HepG2 (cell line): Measurements from ENCODE around the gene SFXN2. TPM values are rescaled to one million over a fixed set of nuclear protein-coding genes. Genes with fewer than 3 reads are reported as not detected.
"Not testable (repeated sequence)": the region's sequence is repeated elsewhere in the genome, so short reads cannot be mapped to it uniquely, and the experiment has no call there.

Experiments used
- ATAC-seq: fragments of 200-7000 bp; cut with Tn5 transposase; 3 replicates; pipeline ENCODE4 v1.9.1; 2020; ENCODE audit warnings: mild to moderate bottlenecking, moderate library complexity
- BruUV-seq: library from RNA; stranded (reverse); fragments of 400-500 nt; replicated peaks from 2 replicates; lab custom pipeline; 2021; lab: Mats Ljungman, UMichigan
- CTCF ChIA-PET: fragments of 300-600 bp; formaldehyde crosslinking; extraction: SDS; loops from one replicate; lab custom pipeline; 2021; ENCODE audit warnings: low total read pairs, inconsistent platforms, low intra/inter-chr PET ratio; lab: Yijun Ruan, JAX
- POLR2A ChIA-PET: fragments of 350-600 bp; sonication (Branson Sonifier 250); formaldehyde crosslinking; loops from one replicate; lab custom pipeline; 2020; ENCODE audit warnings: antibody characterized with exemption, inconsistent platforms; lab: Yijun Ruan, JAX
- DNase-seq: peaks from one replicate; pipeline ENCODE4 v3.0.0-alpha.2; 2015; ENCODE audit warnings: low spot score
- FAIRE-seq: peaks from 3 replicates; lab custom pipeline; 2011; peaks lifted over from hg19 to GRCh38; lab: Jason Lieb, UNC
- H2AFZ ChIP-seq: one replicate; pipeline ENCODE4 v1.6.1; 2011; ENCODE audit warnings: low read length, inconsistent platforms
- H3K27ac ChIP-seq: fragments of 300-600 bp; 3 replicates; pipeline ENCODE4 v1.8.0; 2011; ENCODE audit warnings: mixed run types, mild to moderate bottlenecking, mixed read lengths, low read length, inconsistent platforms; ENCODE audit not compliant: insufficient read depth; ENCODE audit errors: extremely low read length
- H3K27me3 ChIP-seq, 2 experiments: fragments of 200-600 bp in 1 of 2; 2 replicates in 1 of 2; 3 replicates in 1 of 2; pipeline versions ENCODE4 v1.6.0 to v1.8.0; 2011; ENCODE audit warnings: low read length in 2 of 2, mild to moderate bottlenecking in 2 of 2, moderate library complexity in 2 of 2, inconsistent platforms in 1 of 2; ENCODE audit not compliant: insufficient read depth in 2 of 2, control insufficient read depth in 1 of 2
- H3K36me3 ChIP-seq, 2 experiments: fragments of 200-600 bp in 1 of 2; replicated peaks in 1 of 2; 2 replicates in 1 of 2; 3 replicates in 1 of 2; pipeline versions ENCODE4 v1.5.1 to v1.8.0; 2011; ENCODE audit warnings: low read length in 2 of 2, inconsistent platforms in 1 of 2; ENCODE audit not compliant: insufficient read depth in 2 of 2, control insufficient read depth in 1 of 2
- H3K4me1 ChIP-seq: 2 replicates; pipeline ENCODE4 v1.5.1; 2012; ENCODE audit warnings: low read length, inconsistent platforms; ENCODE audit not compliant: insufficient read depth
- H3K4me2 ChIP-seq: 2 replicates; pipeline ENCODE4 v1.6.0; 2011; ENCODE audit warnings: low read depth, low read length, inconsistent platforms
- H3K4me3 ChIP-seq, 3 experiments: fragments of 200-600 bp in 1 of 3; sonication (generic), shearing (Covaris generic) in 1 of 3; replicated peaks in 1 of 3; 2 replicates each; pipeline ENCODE4 v1.5.1; 2011 to 2016; ENCODE audit warnings: low read length in 3 of 3, inconsistent platforms in 2 of 3, low read depth in 2 of 3, mild to moderate bottlenecking in 2 of 3, control low read depth in 1 of 3, mixed read lengths in 1 of 3; ENCODE audit not compliant: insufficient read depth in 1 of 3
- H3K79me2 ChIP-seq: one replicate; pipeline ENCODE4 v1.6.1; 2011; ENCODE audit warnings: low read length, inconsistent platforms; ENCODE audit not compliant: insufficient read depth
- H3K9ac ChIP-seq: 2 replicates; pipeline ENCODE4 v1.6.0; 2011; ENCODE audit warnings: mild to moderate bottlenecking, low read depth, low read length, inconsistent platforms; ENCODE audit not compliant: insufficient read depth
- H3K9me3 ChIP-seq: 2 replicates; pipeline ENCODE4 v1.5.1; 2012; ENCODE audit warnings: mild to moderate bottlenecking, low read length
- H4K20me1 ChIP-seq: 2 replicates; pipeline ENCODE4 v1.6.0; 2011; ENCODE audit warnings: inconsistent platforms, mild to moderate bottlenecking, low read length, moderate library complexity; ENCODE audit not compliant: insufficient read depth
- CREBL2 ChIP-seq: sonication (generic); formaldehyde crosslinking; IDR thresholded peaks from 2 replicates; pipeline ENCODE4 v1.8.1; 2023; ENCODE audit warnings: missing genetic modification reagents, mild to moderate bottlenecking, borderline replicate concordance
- HNRNPLL ChIP-seq: fragments of 200-400 bp; formaldehyde crosslinking; IDR thresholded peaks from 2 replicates; pipeline ENCODE4 v1.6.1; 2017; ENCODE audit warnings: mild to moderate bottlenecking, low read depth, low read length; ENCODE audit not compliant: poor library complexity, severe bottlenecking
- THAP9 ChIP-seq: sonication (generic); formaldehyde crosslinking; IDR thresholded peaks from 2 replicates; pipeline ENCODE4; 2020; ENCODE audit warnings: missing genetic modification reagents, mild to moderate bottlenecking, borderline replicate concordance
- ZBTB42 ChIP-seq: sonication (generic); formaldehyde crosslinking; IDR thresholded peaks from 2 replicates; pipeline ENCODE4 v1.5.0; 2020; ENCODE audit warnings: mild to moderate bottlenecking, missing genetic modification reagents
- ZKSCAN5 ChIP-seq: sonication (generic); formaldehyde crosslinking; IDR thresholded peaks from 2 replicates; pipeline ENCODE4 v1.5.1; 2020; ENCODE audit warnings: mild to moderate bottlenecking, missing genetic modification reagents
- ZNF446 ChIP-seq: sonication (generic); formaldehyde crosslinking; IDR thresholded peaks from 2 replicates; pipeline ENCODE4 v1.5.0; 2020; ENCODE audit warnings: mild to moderate bottlenecking, missing genetic modification reagents
- ZNF639 ChIP-seq: conservative IDR thresholded peaks from 2 replicates; pipeline ENCODE4 v1.6.1; 2018; ENCODE audit warnings: missing genetic modification reagents
- WGBS: methylation state at CpG from one replicate; pipeline ENCODE4 v1.1.6; 2017; ENCODE audit warnings: low lambda C conversion rate; 5-methylcytosine and 5-hydroxymethylcytosine counted together
- in situ Hi-C: cut with HindIII; loops from 2 replicates; pipeline ENCODE4 v1.10.0; 2017; ENCODE audit warnings: low pct_unique_long_range_greater_than_20kb; ENCODE audit not compliant: extremely low pct_ligation_motif_present
- intact Hi-C: fragments of 100-400 bp; cut with micrococcal nuclease; formaldehyde crosslinking; loops from one replicate; pipeline ENCODE4 v1.10.0; 2022; ENCODE audit not compliant: unreplicated experiment
- polyA plus RNA-seq, 8 experiments: library from polyadenylated mRNA; depleted of rRNA in 3 of 8; stranded (reverse) in 7 of 8; unstranded in 1 of 8; fragments of >200 nt; fragmentation: Illumina TruSeq in 4 of 8; extraction: Trizol in 4 of 8; gene quantifications; 2 replicates each; pipeline versions ENCODE4 v1.2.1 to v1.2.3, GENCODE V29; 2011 to 2016; ENCODE audit warnings: low read depth in 4 of 8, missing spikeins in 1 of 8, mixed read lengths in 1 of 8; ENCODE audit not compliant: insufficient read depth in 1 of 8
- total RNA-seq, 5 experiments: library from RNA; depleted of rRNA; stranded (reverse); fragments of >200 nt; fragmentation: Illumina TruSeq; extraction: Trizol; gene quantifications; 2 replicates each; pipeline ENCODE4 v1.2.3, GENCODE V29; 2016; ENCODE audit warnings: low read depth in 1 of 5

SFXN2 gene
- total and polyA plus RNA-seq, 2 of the 13 experiments (the other 11 are each of a cell fraction or from before 2014, with no cell fraction given): 12.8 to 21.1 TPM

- TF ChIP-seq CREBL2: peak; percentile 8; the same call in 1 of the 2 replicates
- 0 out of 2 replicates have a peak, but pooled peaks have one; percentile 81 for TF ChIP-seq ZBTB42 (CRISPR knock-in tag)
- peak; percentile 14; the same call in 1 of the 2 replicates for TF ChIP-seq ZNF639 (CRISPR knock-in tag)
- peak; percentile 98 for TF ChIP-seq HNRNPLL
- TF ChIP-seq ZNF446 (CRISPR knock-in tag): no peak
These were observed 419 bp upstream of the SFXN2 start, which contains the start of gene ARL3 (continued) for GRCh38 chr10:102713814-102714620.

GRCh38 chr10:102715880-102716279, 1.4 kb downstream of the SFXN2 start:
- FAIRE-seq: no peak
- H3K4me3 ChIP-seq: peak overlapping the region; percentile 78 to 96 (median 90)
- H4K20me1 ChIP-seq: no peaks in the 10 kb centered on the region
- POLR2A ChIA-PET: interaction anchor here (0.7 kb wide), 1 partner anchor 88 kb away, joined by 3 read pairs; no protein-coding TSS in a partner anchor
- 0 out of 2 replicates have a peak overlapping the region, but pooled peaks have one; percentile 85 for H3K9ac ChIP-seq
- H3K36me3 ChIP-seq: no peaks in the 10 kb centered on the region
- peaks cover 61% of the 10 kb centered on the region for H3K79me2 ChIP-seq
- ATAC-seq: no peak
- no peak overlapping the region for H2AFZ ChIP-seq
- 18% methylated on average over 1 of the region's 1 CpG for WGBS
- no peak for TF ChIP-seq THAP9 (CRISPR knock-in tag)
- peak; percentile 90 for TF ChIP-seq ZKSCAN5 (CRISPR knock-in tag)
- BruUV-seq: no TSS peak
- intact Hi-C loops (loop anchor here (2.0 to 10.0 kb wide), 3 partner anchors 27 to 339 kb away; partner anchors contain the start of gene WBP1L), in situ Hi-C loops (no loop called here)
- H3K27ac ChIP-seq: no peak overlapping the region
- H3K4me2 ChIP-seq: peak overlapping the region; percentile 96
- H3K27me3 ChIP-seq: no peaks in the 10 kb centered on the region; a peak in 1 of 5 replicates
- DNase-seq: no peak
- peaks cover 78% of the 10 kb centered on the region for H3K4me1 ChIP-seq
- no peaks in the 10 kb centered on the region for H3K9me3 ChIP-seq
- CTCF ChIA-PET: no interaction called here

GRCh38 chr10:102716900-102717565, 2.6 kb downstream of the SFXN2 start:
- ATAC-seq, H3K27me3 ChIP-seq, BruUV-seq, H3K36me3 ChIP-seq, H3K9ac ChIP-seq, H3K9me3 ChIP-seq, H2AFZ ChIP-seq, H3K4me3 ChIP-seq, CTCF ChIA-PET, in situ Hi-C loops, DNase-seq, FAIRE-seq, H4K20me1 ChIP-seq: not testable (repeated sequence)
- intact Hi-C loops: loop anchor here (10.0 kb wide), 1 partner anchor 338 kb away; no protein-coding TSS in a partner anchor
- H3K4me2 ChIP-seq: peak overlapping the region; percentile 65; the same call in 1 of the 2 replicates
- POLR2A ChIA-PET: interaction anchor here (0.7 kb wide), 1 partner anchor 595 kb away, joined by 3 read pairs; no protein-coding TSS in a partner anchor
- 96% methylated on average over 18 of the region's 18 CpGs for WGBS
- H3K27ac ChIP-seq: peak overlapping the region; percentile 58
- peaks cover 71% of the 10 kb centered on the region for H3K4me1 ChIP-seq
- peaks cover 61% of the 10 kb centered on the region for H3K79me2 ChIP-seq
